GM12878 (cell line): Measurements from ENCODE around the gene ACAP2. TPM values are rescaled to one million over a fixed set of nuclear protein-coding genes. Genes with fewer than 3 reads are reported as not detected.

Source experiments
- ATAC-seq: fragments of 200-7000 bp; cut with Tn5 transposase; 3 replicates; pipeline ENCODE4 v1.9.1; 2020; ENCODE audit warnings: mild to moderate bottlenecking, moderate library complexity
- BruUV-seq: library from RNA; stranded (reverse); fragments of 400-500 nt; replicated peaks from 2 replicates; lab custom pipeline; 2021; lab: Mats Ljungman, UMichigan
- CTCF ChIA-PET: fragments of 300-600 bp; sonication (Branson Sonifier 250); formaldehyde crosslinking; extraction: SDS; loops from one replicate; lab custom pipeline; 2021; ENCODE audit warnings: inconsistent platforms; lab: Yijun Ruan, JAX
- POLR2A ChIA-PET: fragments of 350-600 bp; formaldehyde crosslinking; extraction: SDS; loops from one replicate; lab custom pipeline; 2021; ENCODE audit warnings: inconsistent platforms; lab: Charles Lee
- RAD21 ChIA-PET: fragments of 300-600 bp; sonication (Branson Sonifier 250); formaldehyde crosslinking; loops from one replicate; lab custom pipeline; 2023; ENCODE audit warnings: antibody characterized with exemption; ENCODE audit not compliant: unreplicated experiment; lab: Charles Lee
- SMC1A ChIA-PET: fragments of 300-600 bp; sonication (Branson Sonifier 250); formaldehyde crosslinking; loops from one replicate; lab custom pipeline; 2023; ENCODE audit not compliant: unreplicated experiment, uncharacterized antibody; lab: Charles Lee
- DNase-seq: peaks from one replicate; pipeline ENCODE4 v3.0.0-alpha.2; 2011; ENCODE audit warnings: low read depth, low spot score
- FAIRE-seq: peaks from 3 replicates; lab custom pipeline; 2011; peaks lifted over from hg19 to GRCh38; lab: Jason Lieb, UNC
- H2AFZ ChIP-seq: 2 replicates; pipeline ENCODE4 v1.6.0; 2011; ENCODE audit warnings: low read depth, low read length, control low read depth; ENCODE audit not compliant: control insufficient read depth
- H3K27ac ChIP-seq: 2 replicates; pipeline ENCODE4 v1.5.1; 2011; ENCODE audit warnings: control low read depth; ENCODE audit not compliant: control insufficient read depth, insufficient read depth
- H3K27me3 ChIP-seq, 2 experiments: replicated peaks in 1 of 2; 2 replicates each; pipeline versions ENCODE4 v1.6.0 to v1.6.1; 2011; ENCODE audit warnings: low read length in 1 of 2; ENCODE audit not compliant: control insufficient read depth in 2 of 2, insufficient read depth in 2 of 2
- H3K36me3 ChIP-seq, 2 experiments: 2 replicates each; pipeline ENCODE4 v1.5.1; 2011; ENCODE audit warnings: low read length in 1 of 2; ENCODE audit not compliant: control insufficient read depth in 2 of 2, insufficient read depth in 2 of 2
- H3K4me1 ChIP-seq: 2 replicates; pipeline ENCODE4 v1.6.1; 2011; ENCODE audit warnings: mild to moderate bottlenecking, low read length, moderate library complexity, mixed read lengths; ENCODE audit not compliant: control insufficient read depth, insufficient read depth
- H3K4me2 ChIP-seq: 2 replicates; pipeline ENCODE4 v1.6.0; 2011; ENCODE audit warnings: control low read depth; ENCODE audit not compliant: control insufficient read depth, insufficient read depth
- H3K4me3 ChIP-seq: fragments of 200-600 bp; sonication (generic); 2 replicates; pipeline ENCODE4 v1.5.1; 2016
- H3K79me2 ChIP-seq: 2 replicates; pipeline ENCODE4 v1.6.0; 2011; ENCODE audit warnings: low read length; ENCODE audit not compliant: control insufficient read depth, insufficient read depth
- H3K9ac ChIP-seq: 2 replicates; pipeline ENCODE4 v1.8.0; 2011; ENCODE audit warnings: low read length, control low read depth, mixed read lengths; ENCODE audit not compliant: control insufficient read depth, insufficient read depth
- H3K9me3 ChIP-seq: replicated peaks from 3 replicates; pipeline ENCODE4 v1.5.1; 2011; ENCODE audit warnings: mild to moderate bottlenecking, low read length; ENCODE audit not compliant: control insufficient read depth, insufficient read depth
- H4K20me1 ChIP-seq: 2 replicates; pipeline ENCODE4 v1.6.0; 2011; ENCODE audit not compliant: control insufficient read depth, insufficient read depth
- ATF2 ChIP-seq: IDR thresholded peaks from 2 replicates; pipeline ENCODE4 v1.6.1; 2012; ENCODE audit warnings: low read length, inconsistent platforms
- BCLAF1 ChIP-seq: fragments of 450-650 bp; IDR thresholded peaks from 2 replicates; pipeline ENCODE4 v1.6.1; 2017; ENCODE audit warnings: antibody characterized with exemption, mild to moderate bottlenecking, moderate library complexity
- BRCA1 ChIP-seq: IDR thresholded peaks from 2 replicates; pipeline ENCODE4 v1.6.1; 2011; ENCODE audit warnings: low read depth, low read length, improper control_type of control experiment
- CEBPB ChIP-seq, 2 experiments: fragments of 150-350 bp in 1 of 2; IDR thresholded peaks; 2 replicates each; pipeline ENCODE4 v1.6.1; 2012 to 2014; ENCODE audit warnings: low read depth in 2 of 2, low read length in 2 of 2, borderline replicate concordance in 1 of 2, inconsistent platforms in 1 of 2
- EED ChIP-seq: sonication (generic); IDR thresholded peaks from 2 replicates; pipeline ENCODE4 v1.6.1; 2016; ENCODE audit warnings: antibody characterized with exemption, low read depth
- FOS ChIP-seq: IDR thresholded peaks from 3 replicates; pipeline ENCODE4 v1.6.1; 2011; ENCODE audit warnings: borderline replicate concordance; ENCODE audit not compliant: insufficient read length; ENCODE audit errors: extremely low read depth
- HSF1 ChIP-seq: fragments of 150-350 bp; IDR thresholded peaks from 2 replicates; pipeline ENCODE4 v1.6.1; 2014; ENCODE audit warnings: mild to moderate bottlenecking, low read depth, low read length
- IRF5 ChIP-seq: fragments of 450-650 bp; IDR thresholded peaks from 2 replicates; pipeline ENCODE4 v1.6.1; 2017; ENCODE audit warnings: borderline replicate concordance
- TCF3 ChIP-seq: IDR thresholded peaks from 2 replicates; pipeline ENCODE4 v1.6.1; 2012; ENCODE audit warnings: low read depth, mild to moderate bottlenecking, low read length, borderline replicate concordance; ENCODE audit not compliant: insufficient read depth
- TCF7 ChIP-seq: IDR thresholded peaks from 2 replicates; pipeline ENCODE4 v1.6.1; 2014; ENCODE audit warnings: antibody characterized with exemption, borderline replicate concordance
- USF2 ChIP-seq: IDR thresholded peaks from 2 replicates; pipeline ENCODE4 v1.6.1; 2011; ENCODE audit warnings: low read depth, low read length, improper control_type of control experiment, borderline replicate concordance
- ZBTB11 ChIP-seq: fragments of 450-650 bp; formaldehyde crosslinking; IDR thresholded peaks from 2 replicates; pipeline ENCODE4 v1.5.0; 2022; ENCODE audit warnings: mild to moderate bottlenecking, missing genetic modification characterization
- WGBS: methylation state at CpG from one replicate; pipeline ENCODE4 v1.1.6; 2016; ENCODE audit warnings: low lambda C conversion rate; ENCODE audit not compliant: insufficient replicate concordance, insufficient coverage; ENCODE audit errors: missing lambda C conversion rate; 5-methylcytosine and 5-hydroxymethylcytosine counted together
- in situ Hi-C: fragments of 300-500 bp; cut with MboI; formaldehyde crosslinking; loops from 9 replicates; pipeline ENCODE4 v1.14.3; 2018; ENCODE audit warnings: mixed read lengths
- intact Hi-C: fragments of 100-400 bp; cut with micrococcal nuclease; formaldehyde crosslinking; loops from one replicate; pipeline ENCODE4 v1.14.2; 2022; ENCODE audit not compliant: unreplicated experiment
- polyA plus RNA-seq, 11 experiments: library from polyadenylated mRNA; depleted of rRNA in 4 of 11; unstranded in 6 of 11; stranded (reverse) in 5 of 11; fragments of >200 nt; fragmentation: Nextera tagmentation in 4 of 11; fragmentation: Illumina TruSeq in 1 of 11; extraction: Ambion mirVana in 4 of 11; extraction: Trizol in 1 of 11; gene quantifications; 1 replicate in 1 of 11; 2 replicates in 10 of 11; pipeline versions ENCODE4 v1.2.1 to v1.2.3, GENCODE V29; 2011 to 2016; ENCODE audit warnings: inconsistent platforms in 2 of 11, missing spikeins in 2 of 11, low read depth in 1 of 11
- total RNA-seq, 4 experiments: library from RNA; depleted of rRNA in 3 of 4; stranded (reverse); fragments of >200 nt in 3 of 4; fragmentation: Illumina TruSeq in 1 of 4; extraction: Trizol in 1 of 4; gene quantifications; 2 replicates each; pipeline versions ENCODE4 v1.2.1 to v1.2.3, GENCODE V29; 2013 to 2021

Gene ACAP2
- total and polyA plus RNA-seq, 10 of the 15 experiments (the other 5 are each of a cell fraction or from before 2014, with no cell fraction given), result 7.1 to 53.8 (median 35.7) TPM

GRCh38 chr3:195462308-195462610 is 19.4 kb upstream of the ACAP2 start:
- Histone ChIP-seq H3K27ac (no peak overlapping the region), H3K4me3 (no peak overlapping the region), H3K36me3 (no peaks in the 10 kb centered on the region), H3K4me1 (peaks cover 8% of the 10 kb centered on the region), H3K4me2 (no peak overlapping the region), H3K27me3 (no peaks in the 10 kb centered on the region), H2AFZ (no peak overlapping the region), H4K20me1 (no peaks in the 10 kb centered on the region), H3K9ac (no peak overlapping the region), H3K79me2 (no peaks in the 10 kb centered on the region), H3K9me3 (no peaks in the 10 kb centered on the region; the same call in 2 of the 3 replicates)
- no peak for FAIRE-seq
- ChIA-PET SMC1A (no interaction called here), CTCF (interaction anchor here (0.5 kb wide), 1 partner anchor 90 kb away, joined by 3 read pairs; no protein-coding TSS in a partner anchor), POLR2A (no interaction called here), RAD21 (interaction anchor here (0.6 kb wide), 1 partner anchor 20 kb away, joined by 4 read pairs; no protein-coding TSS in a partner anchor)
- in situ Hi-C loops, result loop anchor here (10.0 kb wide), 1 partner anchor 53 kb away; no protein-coding TSS in a partner anchor
- 43% methylated on average over 3 of the region's 3 CpGs for WGBS
- intact Hi-C loops, result no loop called here
- ATAC-seq, result no peak
- no TSS peak for BruUV-seq
- DNase-seq, result no peak
- TF ChIP-seq HSF1 (no peak), ATF2 (no peak), TCF3 (no peak), USF2 (no peak), FOS (no peak), EED (no peak), IRF5 (no peak), CEBPB (IDR thresholded peaks at IDR 0.05; ENCODE audit: borderline replicate concordance in 1 of 2, low read depth in 2 of 2, low read length in 2 of 2) (no peak), BCLAF1 (no peak), ZBTB11 (no peak), TCF7 (no peak), BRCA1 (no peak)
